CD4-positive, alpha-beta T cell treated with Interleukin-2 at 100 ng/mL for 4 hours (primary cell): ENCODE results near the gene MUS81.
"Not testable (repeated sequence)": the region's sequence is repeated elsewhere in the genome, so short reads cannot be mapped to it uniquely, and the experiment has no call there.

Source experiments
- DNase-seq: peaks from one replicate; pipeline ENCODE4 v3.0.0-alpha.2; 2020; ENCODE audit warnings: low spot score

Gene MUS81

DNA sequence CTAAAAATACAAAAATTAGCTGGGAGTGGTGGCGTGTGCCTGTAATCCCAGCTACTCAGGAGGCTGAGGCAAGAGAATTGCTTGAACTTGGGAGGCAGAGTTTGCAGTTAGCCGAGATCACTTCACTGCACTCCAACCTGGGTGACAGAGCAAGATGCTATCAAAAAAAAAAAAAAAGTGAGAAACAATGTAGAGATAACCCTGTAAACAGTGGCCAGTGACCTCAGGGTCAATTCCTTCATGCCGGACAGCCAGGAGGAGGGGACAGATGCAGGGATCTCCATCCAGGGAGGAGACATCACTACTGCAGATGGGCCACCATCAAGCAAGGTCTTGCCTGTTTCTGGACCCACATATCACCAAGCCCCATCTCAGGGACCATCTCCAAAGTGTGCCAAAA, 12.5 kb upstream of the MUS81 start:
- DNase-seq, result no peak

DNA sequence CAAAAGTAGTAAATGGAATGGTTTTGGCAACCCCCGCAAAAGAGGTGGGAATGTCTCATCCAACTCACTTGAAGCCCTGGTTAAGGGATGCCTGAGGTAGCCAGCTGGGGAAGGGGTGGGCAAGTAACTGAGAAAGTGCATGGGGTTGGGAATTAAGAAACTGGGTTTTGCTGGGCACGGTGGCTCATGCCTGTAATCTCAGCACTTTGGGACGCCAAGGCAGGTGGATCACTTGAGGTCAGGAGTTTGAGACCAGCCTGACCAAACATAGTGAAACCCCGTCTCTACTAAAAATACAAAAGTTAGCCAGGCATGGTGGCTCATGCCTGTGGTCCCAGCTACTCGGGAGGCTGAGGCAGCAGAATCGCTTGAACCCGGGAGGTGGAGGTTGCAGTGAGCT, 11.5 kb upstream of the MUS81 start:
- not testable (repeated sequence) for DNase-seq

DNA sequence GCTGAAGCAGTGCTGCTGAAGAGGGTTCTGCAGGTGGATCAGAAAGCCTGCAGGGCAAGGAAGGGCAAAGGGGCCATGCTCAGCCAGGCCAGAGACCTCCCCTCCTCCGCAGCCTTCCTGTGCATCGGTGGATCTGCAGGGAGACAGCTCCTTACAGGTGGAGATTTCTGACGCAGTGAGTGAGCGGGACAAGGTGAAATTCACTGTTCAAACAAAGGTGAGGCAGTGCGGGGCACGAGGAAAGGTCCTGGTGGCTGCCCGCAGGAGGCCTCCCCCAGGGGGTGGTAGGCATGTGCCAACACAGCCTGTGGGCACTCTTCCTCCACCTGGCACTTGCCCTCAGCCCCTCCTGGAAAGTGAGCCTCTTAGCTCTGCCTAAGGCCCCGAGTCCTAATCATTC, 10.9 kb upstream of the MUS81 start:
- DNase-seq, result no peak

DNA sequence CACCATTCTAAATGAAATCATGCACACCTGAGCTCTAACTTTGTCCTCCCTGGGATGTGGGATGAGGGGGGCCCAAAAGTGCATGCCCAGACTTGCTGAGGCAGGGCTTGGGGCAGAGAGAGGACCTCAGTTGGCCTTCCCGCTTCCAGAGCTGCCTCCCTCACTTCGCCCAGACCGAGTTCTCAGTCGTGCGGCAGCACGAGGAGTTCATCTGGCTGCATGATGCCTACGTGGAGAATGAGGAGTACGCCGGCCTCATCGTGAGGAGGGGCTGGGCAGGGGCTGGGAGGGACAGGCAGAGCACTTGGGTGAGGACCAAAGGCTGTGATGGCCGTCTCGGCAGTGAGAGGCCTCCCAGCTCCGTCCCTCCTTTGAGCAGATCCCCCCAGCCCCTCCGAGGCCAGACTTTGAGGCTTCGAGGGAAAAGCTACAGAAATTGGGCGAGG, 10.4 kb upstream of the MUS81 start:
- no peak for DNase-seq

DNA sequence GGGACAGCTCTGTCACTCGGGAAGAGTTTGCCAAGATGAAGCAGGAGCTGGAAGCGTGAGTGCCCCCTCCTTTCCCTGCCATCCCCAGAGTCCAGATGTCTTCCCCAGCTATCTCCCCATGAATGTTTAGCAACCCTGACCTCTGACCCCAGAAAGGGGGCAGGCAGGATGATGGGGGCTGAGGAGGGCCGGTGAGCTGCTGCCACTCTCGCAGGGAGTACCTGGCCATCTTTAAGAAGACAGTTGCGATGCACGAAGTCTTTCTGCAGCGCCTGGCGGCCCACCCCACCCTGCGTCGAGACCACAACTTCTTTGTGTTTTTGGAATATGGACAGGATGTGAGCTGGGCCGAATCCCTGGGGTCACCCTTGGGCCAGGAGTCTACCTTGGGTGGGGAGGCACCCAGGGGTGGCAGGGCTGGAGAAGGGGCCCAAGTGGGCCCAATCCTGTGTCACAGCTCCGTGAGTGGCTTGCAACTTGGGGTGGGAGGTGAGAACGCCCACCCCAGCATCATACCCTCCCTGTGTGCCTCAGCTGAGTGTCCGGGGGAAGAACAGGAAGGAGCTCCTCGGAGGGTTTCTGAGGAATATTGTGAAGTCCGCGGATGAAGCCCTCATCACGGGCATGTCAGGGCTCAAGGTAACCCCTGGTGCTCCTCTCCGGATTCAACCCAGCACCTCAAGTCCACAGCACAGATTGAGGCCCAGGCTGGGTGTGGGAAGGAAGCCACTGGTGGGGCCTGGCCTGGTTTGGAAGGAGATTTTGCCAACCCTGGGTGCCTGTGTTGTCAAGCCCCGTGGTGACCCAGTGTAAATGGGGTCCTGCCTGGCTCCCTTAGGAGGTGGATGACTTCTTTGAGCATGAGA, 9.8 kb upstream of the MUS81 start:
- no peak for DNase-seq

DNA sequence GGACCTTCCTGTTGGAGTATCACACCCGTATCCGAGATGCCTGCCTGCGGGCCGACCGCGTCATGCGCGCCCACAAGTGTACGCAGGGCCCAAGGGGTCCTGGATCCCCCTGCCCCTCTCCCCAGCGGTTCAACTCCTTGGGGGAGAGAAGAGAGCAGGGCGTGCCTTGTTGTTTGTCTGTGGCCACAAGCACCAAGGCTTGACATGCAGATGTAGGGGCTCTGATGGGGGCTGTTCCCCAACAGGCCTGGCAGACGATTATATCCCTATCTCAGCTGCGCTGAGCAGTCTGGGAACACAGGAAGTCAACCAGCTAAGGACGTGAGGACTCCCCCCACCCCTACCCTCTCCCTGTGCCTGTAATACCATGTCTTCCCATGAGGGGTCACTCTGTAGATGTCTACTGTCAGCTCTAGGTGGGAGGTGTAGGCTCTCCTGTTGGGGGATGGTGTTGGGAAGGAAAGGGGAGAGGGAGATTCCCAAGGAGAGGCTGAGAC, 9.1 kb upstream of the MUS81 start:
- no peak for DNase-seq

DNA sequence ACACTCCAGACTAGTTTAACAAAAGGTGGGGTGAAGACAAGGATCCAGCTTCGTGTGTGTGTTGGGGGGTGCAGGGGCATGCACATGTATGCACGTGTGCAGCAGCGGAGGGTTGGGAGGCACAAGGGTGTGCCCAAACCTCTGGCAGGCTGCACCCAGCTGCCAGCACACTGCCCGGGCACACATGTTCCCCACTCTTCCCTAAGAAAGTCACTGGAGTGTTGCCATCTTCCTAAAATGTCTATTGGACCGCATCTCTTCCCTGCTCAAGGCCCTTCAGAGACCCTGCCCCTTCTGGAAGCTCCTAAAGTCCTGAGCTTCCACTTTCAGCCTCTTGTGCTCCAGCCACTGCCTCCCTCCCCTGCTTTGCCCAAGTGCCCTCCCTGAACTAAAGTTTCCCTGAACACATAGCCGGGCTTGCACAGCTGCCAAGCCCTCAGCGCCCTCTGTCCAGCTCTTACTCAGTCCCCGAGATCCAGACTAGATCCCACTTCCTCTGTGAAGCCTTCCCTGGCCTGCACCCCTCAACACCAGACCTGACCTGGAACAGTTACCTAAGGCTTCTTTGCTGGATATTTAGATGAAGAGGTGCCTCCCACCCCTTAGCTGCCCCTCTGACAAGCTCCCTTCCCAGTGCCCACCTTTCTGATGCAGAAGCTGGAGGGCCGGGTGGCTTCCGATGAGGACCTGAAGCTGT, 8.3 kb upstream of the MUS81 start:
- DNase-seq, result no peak

DNA sequence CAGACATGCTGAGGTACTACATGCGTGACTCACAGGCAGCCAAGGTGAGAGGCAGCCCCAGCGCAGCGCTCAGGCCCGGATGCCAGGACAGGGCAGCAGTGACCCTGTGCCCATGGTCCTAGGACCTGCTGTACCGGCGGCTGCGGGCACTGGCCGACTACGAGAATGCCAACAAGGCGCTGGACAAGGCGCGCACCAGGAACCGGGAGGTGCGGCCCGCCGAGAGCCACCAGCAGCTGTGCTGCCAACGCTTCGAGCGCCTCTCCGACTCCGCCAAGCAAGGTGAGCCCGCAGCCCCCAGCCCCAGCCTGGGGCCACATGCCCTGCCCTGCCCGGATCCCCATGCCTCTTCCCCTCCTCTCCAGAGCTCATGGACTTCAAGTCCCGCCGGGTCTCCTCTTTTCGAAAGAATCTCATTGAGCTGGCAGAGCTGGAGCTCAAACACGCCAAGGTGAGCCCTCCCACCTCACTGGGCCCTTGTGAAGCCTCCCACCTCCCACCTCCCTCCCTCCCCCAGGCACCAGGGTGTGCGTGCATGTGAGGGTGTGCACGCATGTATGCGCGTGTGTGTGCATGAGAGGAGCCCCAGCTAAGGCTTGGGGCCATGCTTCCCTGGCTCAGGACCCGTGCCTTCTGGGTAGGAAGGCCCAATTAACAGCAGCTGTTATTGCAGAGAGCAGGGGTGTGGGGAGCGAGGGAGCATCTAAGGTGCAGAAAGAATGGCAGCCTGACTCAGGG, 7.6 kb upstream of the MUS81 start:
- DNase-seq, result no peak

DNA sequence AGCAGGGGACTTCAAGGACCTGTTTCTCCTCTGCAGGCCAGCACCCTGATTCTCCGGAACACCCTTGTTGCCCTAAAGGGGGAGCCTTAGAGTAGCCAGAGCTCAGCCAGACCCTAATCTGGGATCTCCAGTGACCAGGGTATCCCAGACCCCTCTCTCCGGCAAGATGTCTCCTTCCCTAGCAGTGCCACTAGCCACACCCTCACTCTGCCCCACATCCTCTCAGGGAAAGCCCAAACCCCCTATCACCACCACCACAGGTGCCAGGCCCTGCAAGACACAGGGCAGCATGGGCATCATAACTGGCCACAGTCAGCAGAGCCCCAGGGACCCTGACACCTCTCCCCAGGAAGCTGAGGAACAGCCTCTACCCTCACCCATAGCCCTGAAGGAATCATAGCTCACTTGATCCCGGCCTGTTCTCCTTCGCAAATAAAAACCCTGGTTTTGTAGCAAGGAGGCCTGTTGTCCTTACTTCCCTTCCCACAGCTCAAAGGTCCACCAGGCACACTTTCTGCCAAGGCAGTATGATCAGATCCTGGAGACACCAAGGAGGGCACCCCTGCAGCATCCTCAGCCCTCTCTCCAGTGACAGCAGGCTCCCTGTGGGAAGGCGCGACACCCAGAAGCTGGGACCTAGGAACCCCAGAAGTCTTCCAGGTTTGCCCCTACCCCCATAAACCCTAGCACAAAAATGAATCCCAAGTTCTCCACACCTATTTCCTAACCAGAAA, 6.8 kb upstream of the MUS81 start:
- DNase-seq, result no peak

DNA sequence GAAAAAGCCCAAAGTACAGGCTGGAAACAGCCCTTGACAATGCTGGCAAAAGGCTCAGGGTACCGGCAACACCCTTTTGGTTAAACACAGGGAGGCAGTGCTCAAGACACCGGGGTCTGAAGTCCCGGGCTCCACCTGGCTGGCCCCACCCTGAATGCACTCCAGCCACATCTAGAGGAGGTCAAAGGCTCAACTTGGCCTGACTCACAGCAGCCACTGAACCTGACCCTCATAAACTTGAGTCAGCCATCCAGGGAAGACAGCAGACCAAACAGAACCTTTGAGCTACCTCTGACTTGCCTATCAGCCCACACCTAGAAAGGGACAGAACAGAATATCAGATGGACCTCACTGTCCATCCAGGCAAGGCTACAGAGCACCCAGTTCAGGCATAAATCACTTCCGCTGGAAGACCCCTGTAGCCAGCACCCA, 6.1 kb upstream of the MUS81 start:
- no peak for DNase-seq

DNA sequence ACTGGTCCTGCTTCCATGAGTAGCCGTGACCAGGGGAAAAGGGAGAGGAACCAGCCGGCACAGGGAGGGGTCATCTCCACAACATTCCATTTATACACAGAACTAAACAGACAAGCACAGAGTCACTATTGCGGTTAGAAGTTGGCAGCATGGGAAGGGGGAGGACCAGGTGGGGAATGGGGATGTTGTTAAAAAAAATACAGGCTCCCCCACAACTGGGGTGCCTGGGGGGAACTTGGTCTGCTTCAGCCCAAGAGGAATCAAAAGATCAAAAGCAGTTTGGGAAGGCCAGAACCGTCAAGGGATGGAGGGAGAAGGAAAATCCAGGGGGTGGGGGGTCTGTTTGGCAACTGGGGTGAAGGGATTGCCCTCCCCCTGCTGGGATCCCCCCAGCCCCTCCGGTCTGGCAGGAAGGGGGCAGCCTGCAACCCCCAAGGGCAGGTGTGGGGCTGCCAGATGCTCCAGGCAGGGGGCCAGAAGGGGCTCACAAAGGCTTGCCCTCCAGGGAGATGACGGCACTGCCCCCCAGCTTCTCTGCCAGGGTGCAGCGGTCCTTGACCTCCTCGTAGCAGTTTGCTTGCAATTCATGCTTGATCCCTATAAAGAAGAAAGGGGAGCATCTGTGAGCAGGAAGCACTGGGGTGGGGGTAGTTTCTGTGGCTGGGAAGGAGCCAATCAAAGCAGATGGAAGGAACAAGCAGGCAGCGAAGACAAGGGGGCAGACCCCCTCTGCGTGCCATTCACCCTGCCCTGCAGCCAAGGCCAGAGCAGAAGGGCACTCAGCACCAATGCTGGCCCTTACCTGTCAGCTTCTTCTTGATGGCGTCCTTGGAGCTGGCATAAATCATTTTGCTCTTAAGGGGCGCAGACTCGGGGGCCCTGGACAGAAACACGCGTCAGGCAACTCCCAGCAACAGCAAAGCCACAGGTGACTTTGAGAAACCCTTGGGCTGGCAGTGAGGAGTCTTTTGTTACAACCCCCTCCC, 5.1 kb upstream of the MUS81 start:
- DNase-seq, result no peak

DNA sequence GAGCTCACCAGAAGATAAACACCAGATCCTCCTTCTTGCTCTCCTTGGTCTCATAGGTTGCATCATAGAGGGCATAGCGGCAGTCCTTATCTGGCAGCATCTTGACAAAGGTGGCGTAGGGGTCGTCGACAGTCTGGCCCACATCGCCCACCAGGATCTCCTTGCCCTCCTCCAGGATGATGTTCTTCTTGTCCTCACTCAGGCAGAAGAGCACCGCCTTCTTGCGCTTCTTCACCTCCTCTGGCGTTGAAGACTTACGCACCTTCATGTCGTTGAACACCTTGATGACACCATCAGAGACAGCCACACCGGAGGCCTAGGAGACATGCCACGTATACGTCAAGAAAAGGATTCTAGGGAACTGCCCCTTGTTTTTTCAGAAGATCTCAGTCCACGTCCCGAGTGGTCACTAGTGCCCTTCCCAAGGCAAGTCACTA, 4.3 kb upstream of the MUS81 start:
- DNase-seq, result no peak

DNA sequence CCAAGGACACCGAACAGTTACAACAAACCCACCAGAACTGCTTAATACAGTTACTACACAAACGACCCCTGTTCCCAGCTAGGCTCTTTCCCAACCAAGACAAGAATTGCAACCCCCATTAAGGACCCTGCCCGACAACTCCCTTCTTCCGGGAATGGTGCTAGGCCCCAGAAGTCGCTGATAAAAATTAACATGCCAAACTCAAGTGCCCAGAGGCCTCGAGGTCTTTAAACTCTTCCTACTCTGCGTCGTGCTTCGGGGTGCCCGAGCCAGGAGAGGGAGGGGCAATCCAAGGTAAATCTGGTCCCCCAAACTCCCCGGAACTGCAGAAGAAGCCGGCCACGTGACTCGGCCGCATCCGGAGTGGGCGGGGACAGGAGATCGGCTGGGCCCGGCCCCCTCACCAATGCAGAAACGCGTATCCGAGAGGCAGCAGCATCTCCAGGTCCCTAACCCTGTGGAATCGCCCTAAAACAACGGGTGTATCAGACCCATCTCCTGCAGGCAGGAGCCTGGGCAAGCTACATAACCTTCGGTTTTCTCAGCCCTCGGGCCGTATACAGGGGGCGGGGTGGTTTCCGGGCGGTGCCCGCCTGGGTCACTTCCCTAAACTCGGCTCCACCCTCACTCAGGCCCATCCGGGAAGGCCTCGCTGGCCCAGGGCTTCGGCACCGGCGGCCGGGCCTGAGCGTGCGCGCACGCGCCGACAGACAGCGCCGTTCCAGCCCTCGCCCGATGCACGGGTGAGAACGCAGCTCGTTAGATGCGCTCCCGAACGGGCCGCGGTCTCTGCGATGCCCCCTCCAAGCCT, 3.3 kb upstream of the MUS81 start:
- peak; percentile 83 for DNase-seq

DNA sequence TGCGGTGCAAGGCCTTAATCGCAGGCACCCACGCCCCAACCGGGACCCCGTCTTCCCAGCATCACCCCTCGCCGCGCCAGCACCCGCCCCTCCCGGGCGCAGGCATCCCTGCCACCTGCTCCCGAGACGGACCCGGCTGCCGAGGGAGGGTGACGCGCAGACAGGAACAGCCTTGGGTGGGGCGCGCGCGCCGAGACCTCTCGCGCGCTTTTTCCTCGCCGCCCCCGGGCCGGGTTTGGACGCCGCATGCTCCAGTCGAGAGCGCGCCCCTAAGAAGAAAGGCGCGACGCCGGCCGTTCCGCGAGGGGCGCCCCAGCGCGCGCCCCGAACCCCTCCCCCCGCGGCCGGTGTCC, 2.8 kb upstream of the MUS81 start:
- peak; percentile 61 for DNase-seq

DNA sequence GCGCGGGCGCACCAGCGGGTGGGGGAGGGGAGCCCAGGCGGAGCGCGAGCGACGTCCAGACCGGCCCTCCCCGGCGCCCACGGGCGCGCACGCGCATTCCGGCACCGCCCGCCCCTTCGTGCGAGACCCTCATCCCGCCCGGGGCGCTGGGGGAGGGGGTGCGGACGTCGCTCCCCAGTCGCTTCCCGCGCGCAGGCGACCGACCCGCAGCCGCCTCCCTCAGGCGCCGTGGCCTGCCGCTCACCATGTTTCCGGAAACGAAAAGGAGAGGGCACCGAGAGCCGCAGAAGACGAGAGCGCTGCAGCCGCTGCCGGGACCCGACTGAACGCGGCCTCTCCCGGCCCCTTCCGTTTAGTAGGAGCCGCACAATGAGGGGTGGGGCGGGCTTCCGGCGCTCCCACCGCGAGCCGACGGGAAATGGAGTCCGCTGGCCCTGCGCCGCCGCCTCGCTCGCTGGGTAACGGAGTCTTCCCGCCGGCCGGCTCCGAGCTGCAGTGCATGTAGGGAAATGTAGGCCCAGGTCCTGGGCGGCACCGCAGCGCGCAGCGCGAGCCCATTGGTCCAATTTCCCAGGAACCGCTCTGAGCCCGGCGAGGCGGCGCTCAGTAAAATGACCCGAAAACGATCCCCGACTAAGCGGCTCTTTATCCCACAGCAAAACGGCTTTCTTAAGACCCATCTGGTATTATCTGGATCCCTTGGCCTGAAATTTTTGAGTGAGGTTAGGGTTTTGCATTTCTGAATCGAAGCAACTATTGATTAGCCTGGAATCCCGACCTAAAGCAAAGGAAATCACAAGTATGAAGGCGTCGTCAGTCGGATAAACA, 2.2 kb upstream of the MUS81 start, which contains the start of gene CFL1:
Gene CFL1, minus strand, starts transcription at position 328 of the 828 bp plus-strand sequence. Its CDS starts 81 bp downstream, at position 247.
- DNase-seq, result peak; percentile 97

DNA sequence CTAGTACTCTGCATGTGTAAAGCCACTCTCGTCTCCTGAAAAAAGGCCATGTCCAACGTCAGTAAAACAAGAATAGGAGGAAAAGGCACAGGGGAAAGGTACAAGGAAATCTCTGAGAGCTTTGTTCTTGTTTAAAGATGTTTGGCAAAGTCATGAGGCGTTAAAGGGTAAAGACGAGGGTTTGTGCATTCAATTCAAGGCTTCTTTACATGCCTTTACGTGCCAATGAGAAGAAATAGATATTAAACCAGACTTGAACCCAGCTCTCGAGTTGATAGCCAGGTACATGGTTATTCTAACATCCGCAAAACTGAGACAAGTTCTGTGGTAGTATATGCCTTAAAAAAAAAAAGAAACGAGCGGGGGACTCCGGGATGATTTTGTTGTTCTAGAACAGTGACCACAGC, 1.5 kb upstream of the MUS81 start:
- no peak for DNase-seq

DNA sequence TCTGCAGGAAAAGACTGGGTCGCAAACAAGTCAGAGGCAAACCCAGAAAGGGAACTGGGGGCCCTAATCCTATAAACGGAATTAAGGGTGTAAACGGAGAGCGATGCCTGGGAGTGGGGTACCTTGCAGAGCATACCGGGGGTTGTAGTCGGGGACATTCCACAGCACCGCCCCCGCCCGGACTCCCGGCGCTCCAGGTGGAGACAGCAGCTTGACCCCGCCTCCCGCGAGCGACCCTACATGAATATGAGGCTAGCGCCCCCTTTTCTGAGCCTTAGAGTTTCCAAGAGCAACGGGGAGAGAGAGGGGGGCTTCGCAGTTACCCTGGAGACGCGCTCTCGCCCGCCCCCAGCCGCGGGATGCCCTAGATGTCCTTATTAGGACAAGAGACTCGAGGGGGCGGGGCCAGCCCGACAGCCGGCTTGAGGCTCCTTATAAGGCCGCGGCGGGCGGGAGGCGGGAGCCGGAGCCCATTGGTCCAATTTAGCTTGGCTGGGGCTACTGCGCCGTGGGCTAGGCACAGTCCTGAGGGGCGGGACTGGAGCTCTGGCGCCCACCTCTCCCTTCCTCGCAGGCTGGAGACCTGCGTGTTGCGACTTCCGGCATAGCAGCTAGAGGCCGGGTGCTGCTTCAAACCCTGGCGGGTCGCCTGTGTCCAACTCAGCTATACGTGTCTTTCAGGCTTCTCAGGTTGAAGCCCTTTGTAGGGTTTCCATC, 980 bp upstream of the MUS81 start:
- peak; percentile 97 for DNase-seq

DNA sequence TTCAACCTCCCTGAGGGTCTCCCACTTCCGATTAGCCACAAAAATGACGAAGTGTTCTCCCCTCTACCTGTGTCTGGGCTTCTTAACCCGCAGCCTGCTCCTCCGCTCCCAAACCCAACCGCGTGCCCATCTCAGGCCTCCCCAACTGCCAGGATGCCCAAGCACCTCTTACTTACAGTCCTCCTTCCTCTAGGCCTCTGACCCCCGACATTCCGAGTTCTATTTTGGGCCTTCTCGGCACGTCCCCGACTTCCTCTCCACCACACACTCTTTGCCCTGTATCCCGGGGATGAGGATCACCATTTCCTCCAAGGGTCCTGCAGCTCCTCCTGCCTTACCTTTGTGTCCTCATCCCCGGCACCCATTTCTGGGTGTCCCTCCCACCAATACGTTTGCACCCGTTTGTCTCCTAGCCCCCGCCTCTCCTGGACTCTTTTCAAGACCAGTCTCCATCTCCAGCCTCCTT, 388 bp upstream of the MUS81 start:
- no peak for DNase-seq
